A673 (cell line): ENCODE measurements around the gene SEZ6L2.

ENCODE experiments used
- EZH2 ChIP-seq: fragments of 200-600 bp; sonication (generic); IDR thresholded peaks from 2 replicates; pipeline ENCODE4 v1.6.1; 2017; ENCODE audit warnings: borderline replicate concordance, low read depth, mild to moderate bottlenecking, mixed read lengths, antibody characterized with exemption, low read length; ENCODE audit not compliant: poor library complexity, severe bottlenecking
- TF ChIP-seq, protein P1 (sequence below): fragments of 300-800, 200-600 bp; sonication (generic); conservative IDR thresholded peaks from 2 replicates; pipeline ENCODE4 v1.5.1; 2017; ENCODE audit warnings: low read depth, mild to moderate bottlenecking, antibody characterized with exemption, low read length, moderate library complexity, mixed read lengths

DNA sequence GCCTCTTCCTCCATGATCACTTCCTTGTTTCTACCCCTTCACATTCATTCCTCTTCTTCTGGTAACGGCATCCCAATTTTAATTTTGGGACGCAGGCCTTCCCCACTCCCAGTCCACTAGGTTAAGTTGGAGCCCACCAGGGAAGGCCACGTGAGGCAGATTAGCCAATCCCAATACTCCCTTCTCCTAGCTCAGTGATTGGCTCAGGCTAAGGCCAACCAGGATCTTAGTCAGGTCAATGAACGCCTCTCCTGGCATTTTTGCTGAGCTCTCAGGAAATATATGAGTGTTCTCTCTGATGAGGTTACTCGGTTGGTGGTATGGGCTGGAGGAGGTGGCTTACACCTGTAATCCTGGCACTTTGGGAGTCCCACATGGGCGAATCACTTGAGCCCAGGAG lies 15.4 kb downstream of the SEZ6L2 start:
- TF ChIP-seq, protein P1, sequence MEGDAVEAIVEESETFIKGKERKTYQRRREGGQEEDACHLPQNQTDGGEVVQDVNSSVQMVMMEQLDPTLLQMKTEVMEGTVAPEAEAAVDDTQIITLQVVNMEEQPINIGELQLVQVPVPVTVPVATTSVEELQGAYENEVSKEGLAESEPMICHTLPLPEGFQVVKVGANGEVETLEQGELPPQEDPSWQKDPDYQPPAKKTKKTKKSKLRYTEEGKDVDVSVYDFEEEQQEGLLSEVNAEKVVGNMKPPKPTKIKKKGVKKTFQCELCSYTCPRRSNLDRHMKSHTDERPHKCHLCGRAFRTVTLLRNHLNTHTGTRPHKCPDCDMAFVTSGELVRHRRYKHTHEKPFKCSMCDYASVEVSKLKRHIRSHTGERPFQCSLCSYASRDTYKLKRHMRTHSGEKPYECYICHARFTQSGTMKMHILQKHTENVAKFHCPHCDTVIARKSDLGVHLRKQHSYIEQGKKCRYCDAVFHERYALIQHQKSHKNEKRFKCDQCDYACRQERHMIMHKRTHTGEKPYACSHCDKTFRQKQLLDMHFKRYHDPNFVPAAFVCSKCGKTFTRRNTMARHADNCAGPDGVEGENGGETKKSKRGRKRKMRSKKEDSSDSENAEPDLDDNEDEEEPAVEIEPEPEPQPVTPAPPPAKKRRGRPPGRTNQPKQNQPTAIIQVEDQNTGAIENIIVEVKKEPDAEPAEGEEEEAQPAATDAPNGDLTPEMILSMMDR = no peak
- TF ChIP-seq EZH2 = no peak
